Anterior cingulate cortex (tissue), 58 donors: ENCODE results near the gene C5.

Source experiments
- DNase-seq, 58 donors: peaks; one replicate each; lab custom pipeline; 2025; lab: John Stamatoyannopoulos, UW

C5 gene

DNA sequence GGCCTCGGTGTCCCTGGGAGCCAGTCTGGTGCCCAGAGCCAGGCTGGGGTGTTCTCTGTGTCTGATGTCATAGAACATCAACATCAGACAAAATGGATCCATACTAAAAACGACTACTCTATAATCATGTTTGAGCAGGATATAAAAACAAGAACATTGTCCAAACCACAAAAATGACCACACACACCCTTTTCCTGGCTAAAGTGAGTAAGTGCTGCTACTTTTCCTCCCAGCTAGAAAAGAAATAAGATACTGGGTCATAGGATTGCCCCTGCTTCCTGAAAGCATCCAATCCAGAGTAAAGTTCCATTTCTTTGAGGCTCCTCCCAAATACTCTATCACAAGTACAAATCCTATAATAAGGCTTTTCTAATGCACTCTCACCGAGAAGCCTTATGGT, 103.8 kb downstream of the C5 start:
- DNase-seq, result no peak

DNA sequence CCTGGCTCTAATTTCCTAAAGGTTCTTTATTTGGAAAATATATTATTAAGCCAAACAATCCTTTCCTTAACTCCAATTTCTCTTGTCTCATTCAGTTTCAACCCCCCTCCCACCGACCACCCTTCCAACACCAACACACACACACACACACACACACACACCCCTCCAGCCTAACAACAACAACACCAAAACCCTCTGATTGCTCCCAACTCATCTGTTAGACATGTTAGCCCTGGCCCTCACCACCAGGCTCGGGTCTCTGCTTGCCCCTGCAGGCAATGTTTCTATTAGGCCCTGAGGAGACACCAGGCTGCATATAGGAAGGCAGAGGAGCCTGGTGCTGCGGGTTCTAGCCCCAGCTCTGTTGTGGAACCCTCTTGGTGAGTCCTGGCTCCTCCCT, 105.1 kb downstream of the C5 start:
- DNase-seq, result no peak

DNA sequence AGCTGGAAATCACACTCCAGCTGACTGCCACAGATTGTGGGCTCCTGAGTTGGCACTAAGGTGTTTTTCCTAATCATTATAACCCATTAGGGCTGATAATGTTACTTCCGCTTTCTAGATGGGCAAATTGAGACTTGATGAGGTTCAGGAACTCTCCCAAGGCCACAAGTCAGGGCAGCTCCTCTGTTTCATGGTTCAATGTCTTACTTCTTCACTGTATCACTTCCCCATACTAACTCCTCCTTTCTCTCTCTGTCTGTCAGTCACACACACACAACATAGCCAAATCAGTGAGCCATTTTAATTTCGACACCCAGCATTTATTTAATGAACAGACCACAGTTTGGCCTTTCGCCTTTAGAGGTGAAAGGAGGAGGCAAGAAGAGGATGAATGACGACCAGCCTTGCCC, 105.6 kb downstream of the C5 start:
- no peak for DNase-seq

DNA sequence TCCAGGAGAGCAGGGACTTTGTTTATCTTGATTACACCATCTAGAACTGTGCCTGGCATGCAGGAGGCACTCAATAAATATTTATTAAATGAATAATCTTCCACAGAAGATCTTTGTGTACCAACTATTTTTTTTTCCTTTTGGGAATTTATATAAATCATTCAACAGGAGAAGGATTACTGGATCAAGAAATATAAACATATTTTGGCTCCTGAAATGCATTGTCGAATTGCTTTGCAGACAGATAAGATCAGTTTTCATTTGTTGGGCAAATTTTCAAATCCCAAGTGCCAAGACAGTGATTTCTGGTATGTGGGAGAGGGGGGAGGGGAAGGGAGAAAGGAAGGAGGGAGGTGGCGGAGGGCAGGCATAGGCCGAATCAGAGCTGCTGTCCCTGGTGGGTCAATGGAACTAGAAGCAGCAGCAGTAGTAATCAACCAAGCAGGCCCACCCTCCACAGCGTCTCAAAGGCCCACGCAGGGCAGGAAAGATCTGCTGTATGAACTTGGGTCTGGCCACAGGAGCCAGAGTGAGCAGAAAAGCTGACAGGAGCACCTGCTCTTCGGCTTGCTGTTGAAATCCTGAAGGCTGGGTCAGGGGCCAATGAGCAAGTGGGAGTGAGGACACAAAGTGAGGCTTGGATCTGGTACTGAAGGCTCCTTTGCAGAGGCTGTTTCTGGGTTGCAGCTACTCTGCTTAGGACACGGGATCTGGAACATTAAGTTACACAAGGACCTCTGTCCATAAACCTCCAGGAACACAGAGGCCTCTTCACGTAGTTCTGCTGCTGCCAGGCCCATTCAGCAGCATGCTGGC, 107.7 kb downstream of the C5 start:
- peak in 4 of 58 donors; percentile 16 to 28 (median 17) for DNase-seq

DNA sequence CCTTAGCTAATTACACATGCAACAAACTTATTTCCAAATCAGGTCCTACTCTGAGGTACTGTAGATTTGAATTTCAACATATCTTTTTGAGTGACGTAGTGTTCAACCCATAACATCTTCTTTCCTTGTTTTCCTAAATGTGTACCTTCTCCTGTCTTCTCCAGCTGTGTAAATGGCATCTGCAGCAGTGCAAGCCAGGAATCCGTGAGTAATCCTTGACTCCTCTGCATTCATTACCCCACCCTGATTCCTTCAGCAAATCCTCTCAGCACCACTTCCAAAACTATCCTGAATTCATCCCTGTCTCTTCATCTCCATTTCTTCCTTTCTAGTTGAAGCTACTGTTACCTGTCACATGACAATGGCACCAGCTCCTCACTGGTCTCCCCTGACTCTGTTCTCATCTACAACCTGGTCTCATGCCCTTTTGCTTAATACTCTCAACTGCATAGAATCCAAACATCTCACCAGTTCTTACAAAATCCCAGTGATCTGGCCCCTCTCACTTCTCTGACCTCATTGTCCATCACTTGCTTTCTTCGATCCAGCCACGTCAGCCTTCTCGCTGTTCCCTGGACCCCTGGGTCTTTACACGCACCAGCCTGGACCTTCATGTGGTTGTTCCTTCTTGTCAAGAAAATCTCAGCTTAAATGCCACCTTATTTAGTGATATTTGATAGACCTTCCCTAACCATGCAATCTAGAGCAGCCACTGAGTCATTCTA, 108.9 kb downstream of the C5 start:
- DNase-seq, result no peak

DNA sequence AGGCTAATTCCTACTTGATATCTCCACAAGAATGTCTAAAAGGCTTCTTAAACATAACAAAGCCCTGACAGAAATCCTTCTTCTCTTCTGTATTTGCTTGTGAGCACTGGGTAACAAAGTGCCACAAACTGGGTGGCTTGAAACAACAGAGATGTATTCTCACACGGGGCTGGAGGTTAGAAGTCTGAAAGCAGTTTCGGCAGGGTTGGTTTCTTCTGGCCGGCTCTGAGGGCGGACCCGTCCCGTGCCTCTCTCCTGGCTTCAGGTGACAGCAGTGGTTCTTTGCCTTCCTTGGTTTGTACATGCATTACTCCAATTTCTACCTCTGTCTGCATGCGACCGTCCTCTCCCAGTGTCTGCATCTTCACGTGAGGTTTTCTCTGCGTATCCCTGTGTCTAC, 109.5 kb downstream of the C5 start:
- DNase-seq, result no peak

DNA sequence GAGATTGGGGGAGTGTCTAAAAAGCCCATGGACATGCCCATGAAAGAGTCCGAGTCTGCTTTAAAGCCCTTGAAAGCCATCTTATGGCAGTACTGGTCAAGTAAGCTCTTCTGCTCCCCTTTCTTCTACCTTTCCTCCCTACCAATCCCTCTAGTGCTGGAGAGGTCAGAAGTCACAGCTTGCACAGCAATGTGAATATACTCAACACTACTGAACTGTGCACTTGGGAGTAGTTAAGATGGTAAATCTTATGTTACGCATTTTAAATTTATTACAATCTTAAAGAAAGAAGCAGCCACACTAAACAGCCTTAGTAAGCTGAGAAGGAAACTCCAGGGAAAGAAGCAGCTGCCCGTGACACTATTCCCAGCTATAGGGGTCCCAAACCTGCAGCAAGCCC, 111.2 kb downstream of the C5 start:
- DNase-seq, result no peak

DNA sequence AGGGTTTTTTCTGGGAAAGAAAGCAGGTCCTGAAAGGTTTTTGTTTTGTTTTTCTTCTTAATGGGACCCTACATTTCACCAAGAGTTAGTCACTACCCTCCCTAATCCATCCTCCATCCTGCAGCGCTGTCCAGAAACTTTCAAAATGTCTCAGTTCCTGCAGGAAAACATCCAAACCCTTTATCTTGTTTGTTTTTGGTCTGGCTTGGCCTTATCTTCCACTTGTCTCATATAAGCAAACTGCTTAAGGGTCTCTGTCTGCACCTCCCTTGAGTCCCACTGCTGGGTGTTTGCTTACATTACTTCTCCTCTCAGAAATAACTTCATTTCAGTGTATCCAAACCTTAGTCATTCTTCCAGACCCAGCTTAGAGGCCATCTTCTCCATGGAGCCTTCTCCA, 112.5 kb downstream of the C5 start:
- DNase-seq, result no peak

DNA sequence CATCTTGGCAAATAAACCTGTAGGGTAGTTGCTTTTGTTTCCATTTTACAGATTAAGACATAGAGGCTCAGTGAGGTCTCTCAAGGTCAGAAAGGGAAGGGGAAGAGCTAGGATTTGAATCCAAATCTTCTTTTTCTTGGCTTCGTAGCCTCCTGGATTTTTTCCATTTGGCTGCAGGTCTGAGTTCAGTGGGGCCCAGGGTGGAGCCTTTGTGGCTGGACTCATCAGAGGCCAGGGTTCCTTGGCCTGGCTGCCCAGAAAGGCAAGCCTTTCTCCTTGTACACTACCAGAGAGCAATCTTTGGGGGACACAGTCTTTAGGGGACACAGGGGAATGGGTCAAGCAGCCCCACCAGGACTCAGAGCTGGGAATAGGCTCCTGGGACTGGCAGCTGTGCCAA, 112.9 kb downstream of the C5 start:
- DNase-seq, result no peak

DNA sequence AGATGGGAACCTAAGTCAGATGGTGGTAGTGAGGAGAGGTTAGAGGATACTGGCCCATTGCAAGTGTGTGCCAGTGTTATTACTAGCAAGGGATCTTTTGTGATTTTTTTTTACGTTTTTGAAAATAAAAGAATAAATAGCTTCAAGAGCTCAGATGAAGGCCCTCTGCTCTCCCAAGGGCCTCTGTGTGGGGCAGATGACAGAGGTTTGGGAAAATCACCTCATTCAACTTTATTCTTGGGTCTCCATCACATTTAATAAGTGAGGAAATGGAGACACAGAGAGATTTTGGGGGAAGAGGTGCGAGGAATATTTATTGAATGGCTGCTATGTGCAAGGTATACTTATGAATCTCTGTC, 113.3 kb downstream of the C5 start:
- DNase-seq, result no peak

DNA sequence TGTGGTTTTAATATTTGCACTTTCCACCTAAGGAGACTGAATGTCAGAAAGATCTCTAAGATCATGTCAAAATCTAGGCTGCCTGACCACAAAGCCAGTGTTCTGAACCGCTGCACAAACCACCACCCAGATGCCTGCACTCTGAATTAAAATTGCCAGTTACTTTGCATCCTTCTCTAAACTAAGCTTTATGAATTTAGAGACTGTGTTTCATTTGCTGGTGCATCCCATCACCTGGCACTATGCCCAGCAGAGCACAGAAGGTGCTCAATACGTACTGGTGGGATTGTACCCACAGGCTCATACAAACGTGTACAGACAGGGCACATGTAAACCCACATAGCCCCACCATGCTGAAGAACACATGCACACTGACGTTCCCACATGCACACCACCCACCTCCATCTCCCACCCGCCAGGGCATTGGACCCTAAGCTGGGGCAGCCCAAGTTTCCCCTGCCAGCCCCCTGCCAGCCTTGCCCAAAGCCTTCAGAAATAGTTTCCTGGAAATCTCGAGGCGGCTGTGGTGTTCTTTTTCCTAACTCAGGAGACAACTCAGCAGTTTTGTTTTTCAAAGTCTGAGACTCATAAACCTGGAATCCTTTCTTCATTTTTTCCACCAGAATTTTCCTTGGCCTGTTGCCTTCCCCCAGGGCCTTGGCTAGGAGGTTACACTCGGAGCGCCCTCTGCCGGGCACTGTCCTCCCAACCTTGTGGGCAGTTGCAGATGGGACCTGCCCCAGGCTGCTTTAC, 113.9 kb downstream of the C5 start:
- DNase-seq, result peak in 57 of 58 donors; percentile 11 to 94 (median 70)

DNA sequence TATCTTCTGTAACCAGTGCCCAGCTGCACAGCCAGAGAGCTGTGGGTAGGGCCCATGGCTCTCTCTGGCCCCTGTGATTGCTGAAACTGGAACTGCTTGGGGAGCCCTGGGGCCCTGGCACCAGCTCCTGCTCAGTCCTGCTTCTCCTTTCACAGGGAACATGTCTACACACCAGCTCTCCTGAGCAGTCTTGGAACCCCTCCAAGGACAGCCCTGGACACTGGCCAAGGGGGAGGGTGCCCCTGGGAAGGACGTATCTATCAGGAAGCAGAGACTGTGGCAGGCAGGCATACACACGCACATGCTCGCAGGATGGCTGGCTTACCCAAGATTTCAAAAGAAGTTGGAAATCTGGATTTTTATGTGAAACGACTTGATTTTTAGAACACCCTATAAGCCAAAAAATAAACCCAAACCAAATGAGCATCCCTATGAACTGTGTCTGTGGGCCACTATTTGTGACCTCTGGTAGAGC, 114.7 kb downstream of the C5 start:
- peak; percentile 17 to 95 (median 78) for DNase-seq

DNA sequence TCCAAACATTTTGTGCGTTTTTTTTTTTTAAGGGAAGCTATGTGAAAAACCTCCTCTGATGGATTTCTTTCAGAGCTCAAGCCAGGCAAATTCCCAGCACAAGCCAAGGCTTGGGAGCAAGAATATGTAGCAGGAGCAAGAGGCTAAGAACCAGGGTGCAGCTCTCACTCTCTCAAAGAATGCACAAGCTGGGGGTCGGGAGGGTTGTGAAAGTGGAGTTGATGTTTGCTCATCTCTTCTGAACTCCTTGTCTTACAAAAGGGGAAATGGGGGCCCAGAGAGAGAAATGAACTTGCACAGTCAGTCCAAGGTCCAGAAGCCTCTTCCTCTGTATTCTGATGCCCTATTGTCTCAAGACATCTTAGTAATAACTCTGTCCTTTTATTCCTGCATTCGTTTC, 115.8 kb downstream of the C5 start:
- peak in 1 of 58 donors; percentile 20 for DNase-seq

DNA sequence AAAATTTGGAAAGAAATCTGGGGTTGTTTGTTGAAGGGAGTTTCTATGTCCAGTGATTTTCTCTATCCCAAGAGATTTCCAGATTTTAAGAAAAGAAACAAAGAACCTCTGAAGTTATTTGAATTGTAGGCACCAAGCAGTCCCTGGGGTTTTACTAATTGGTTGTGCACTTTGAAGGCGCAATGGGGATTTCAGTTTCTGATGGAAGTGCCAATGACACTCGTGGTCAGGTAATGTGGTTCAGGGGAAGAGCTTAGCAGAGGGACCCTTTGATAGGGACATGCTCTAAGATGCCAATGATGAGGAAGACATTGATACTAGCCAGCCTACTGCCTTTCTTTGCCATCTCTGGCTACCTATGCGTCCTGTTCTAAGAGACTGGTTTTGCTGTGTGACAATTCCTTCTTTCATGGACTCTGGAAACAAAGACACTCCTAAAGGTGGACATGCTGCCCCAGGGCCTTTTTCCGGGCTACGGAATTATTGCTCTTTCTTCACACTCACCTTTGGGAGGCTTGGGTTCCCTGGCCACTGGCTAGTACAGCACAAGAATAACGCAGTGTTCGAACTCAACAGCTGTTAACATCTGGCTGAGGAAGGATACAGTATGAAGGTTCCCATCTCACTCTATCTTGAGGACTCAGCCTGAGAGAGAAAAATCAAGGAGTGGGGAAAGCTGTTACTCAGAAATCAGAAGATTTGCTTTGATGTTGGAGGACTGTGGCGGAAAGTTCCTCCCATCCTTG, 116.6 kb downstream of the C5 start:
- no peak for DNase-seq

DNA sequence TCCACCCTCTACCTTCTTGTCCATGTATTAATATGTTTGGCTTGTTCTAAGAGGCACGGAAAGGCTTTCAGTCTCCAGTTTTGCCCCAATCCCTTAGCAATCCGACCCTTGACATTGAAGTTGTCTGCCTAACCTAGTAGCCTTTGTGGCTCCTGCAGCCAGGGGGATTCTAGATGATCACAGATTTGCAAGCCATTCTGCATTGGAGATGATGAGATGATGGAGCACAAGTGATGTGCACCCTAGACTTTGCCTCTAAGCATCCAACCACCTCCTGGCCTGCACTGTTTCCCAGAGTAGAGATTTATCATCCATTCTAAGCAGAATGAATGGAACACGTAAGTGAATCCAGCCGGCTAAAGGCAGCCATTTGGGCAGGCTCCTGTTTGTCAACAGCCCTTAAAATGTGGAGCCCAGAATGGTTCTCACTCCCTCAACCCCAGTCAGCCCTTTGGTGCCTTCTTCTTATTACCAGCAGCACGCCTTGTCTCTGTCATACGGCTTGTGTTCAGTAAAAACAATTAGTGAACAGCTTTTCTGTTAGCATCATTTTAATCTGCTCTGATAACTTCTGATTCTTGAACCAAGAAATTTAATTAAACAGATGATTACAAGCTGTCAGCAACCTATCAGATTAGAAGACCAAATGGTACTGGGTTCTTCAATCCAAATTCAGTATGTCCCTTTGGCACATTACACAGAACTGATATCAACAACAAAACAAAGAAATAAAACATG, 117.8 kb downstream of the C5 start:
- no peak for DNase-seq

DNA sequence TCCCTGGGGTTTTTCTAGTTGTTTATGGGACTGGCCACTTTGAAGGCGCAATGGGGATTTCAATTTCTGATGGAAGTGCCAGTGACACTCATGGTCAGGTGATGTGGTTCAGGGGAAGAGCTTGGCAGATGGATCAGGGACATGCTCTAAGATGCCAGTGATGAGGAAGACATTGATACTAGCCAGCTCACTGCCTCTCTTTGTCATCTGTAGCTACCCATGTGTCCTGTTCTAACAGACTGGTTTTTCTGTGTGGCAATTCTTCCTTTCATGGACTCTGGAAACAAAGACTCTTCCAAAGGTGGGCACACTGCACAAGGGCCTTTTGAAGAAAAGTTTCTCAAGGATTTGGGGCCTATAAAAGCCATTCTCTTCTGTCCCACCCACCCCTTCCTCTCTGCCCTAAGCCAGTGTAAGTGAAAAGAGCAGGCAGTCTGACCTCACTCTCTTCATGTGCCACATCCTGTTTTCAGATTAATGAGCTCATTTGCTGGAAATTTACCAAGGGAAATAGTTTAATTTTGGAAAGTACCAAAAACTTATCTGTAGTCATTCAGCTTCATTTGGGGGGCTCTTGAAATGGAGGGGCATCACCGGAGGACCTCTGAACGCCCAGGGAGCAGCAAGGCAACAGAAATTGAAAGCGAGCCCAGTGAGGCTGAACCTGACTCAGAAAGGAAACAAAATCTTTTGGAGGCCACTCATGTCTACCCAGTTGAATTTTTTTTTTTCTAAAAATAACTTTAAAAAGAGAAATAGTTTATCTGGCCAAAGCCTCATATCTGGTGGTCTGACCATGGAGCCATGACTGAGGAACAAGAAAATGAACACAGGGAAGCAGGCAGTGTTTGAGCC, 118.6 kb downstream of the C5 start:
- peak in 4 of 58 donors; percentile 25 to 43 (median 26) for DNase-seq

DNA sequence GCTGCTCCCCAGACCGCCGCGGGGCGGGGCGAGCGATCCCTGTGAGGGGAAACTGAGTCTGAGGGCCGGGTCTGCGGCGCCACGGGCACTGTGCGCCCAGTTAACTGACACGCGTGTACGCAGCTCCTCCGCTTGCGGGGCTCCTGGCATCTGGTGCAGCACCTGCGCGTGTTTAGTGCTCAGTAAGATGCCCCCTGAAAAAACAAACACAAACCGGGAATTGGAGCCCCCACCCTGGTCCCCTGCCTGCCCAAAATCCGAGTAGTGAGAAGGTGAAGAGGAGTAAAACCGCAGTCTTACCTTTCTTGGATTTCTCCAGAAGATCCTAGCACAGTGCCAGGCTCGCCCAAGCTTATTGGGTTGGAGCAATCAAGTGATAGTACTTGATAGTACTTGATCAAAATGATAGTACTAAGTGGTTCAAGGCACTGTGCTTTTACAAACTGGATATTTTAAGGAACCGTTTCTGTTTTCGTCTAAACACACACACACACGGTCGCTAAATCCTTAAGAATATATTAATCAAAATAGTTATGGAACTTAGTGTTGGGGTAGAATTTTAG, 120.8 kb downstream of the C5 start:
- DNase-seq, result no peak

DNA sequence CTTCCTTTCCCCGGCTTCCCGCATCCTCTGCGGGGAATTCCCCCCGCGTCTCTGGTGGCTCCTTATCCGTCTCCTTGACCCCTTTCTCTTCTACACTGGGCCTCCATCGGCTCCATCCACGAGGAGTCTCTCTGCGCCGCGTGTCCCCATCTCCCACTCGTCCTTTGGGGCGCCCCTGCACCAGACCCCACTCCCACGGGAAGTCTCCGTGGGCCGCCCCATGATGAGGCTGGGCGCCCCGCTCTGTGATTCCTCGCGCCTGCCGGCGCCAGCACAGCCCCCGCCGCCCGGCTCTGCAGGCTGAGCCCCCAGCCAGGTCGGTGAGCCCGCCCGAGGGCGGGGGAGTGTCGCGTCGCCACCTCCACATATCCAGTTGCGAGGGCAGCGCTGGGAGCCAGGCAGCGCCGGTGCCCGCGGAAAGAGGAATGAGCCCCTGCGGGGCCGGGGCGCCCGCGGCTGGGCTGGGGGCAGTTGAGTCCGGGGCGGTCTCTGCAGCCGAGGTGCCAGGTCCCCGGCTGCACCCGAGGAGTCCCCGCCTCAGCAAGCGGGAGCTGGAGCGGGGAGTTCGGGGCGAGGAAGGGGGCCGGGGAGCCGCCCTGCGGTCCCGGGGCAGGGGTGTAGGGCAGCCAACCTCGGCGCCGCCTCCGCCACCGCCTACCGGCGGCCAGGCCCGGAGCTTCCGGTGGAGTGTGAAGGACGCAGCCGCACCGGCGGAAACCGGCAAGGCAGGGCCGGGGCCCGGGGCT, 121.4 kb downstream of the C5 start:
- DNase-seq, result peak in 52 of 58 donors; percentile 10 to 65 (median 48)
